Panc1 (cell line): ENCODE measurements around the gene WDR31. TPM values are rescaled to one million over a fixed set of nuclear protein-coding genes. Genes with fewer than 3 reads are reported as not detected.
"Not testable (repeated sequence)": the region's sequence is repeated elsewhere in the genome, so short reads cannot be mapped to it uniquely, and the experiment has no call there.

Experiments
- ATAC-seq: fragments of 200-7000 bp; cut with Tn5 transposase; 2 replicates; pipeline ENCODE4 v1.9.1; 2020; ENCODE audit warnings: mild to moderate bottlenecking, moderate library complexity
- BruUV-seq: library from RNA; stranded (reverse); fragments of 400-500 nt; replicated peaks from 2 replicates; lab custom pipeline; 2021; lab: Mats Ljungman, UMichigan
- CTCF ChIA-PET: fragments of 300-600 bp; sonication (Branson Sonifier 250); formaldehyde crosslinking; loops from one replicate; lab custom pipeline; 2022; ENCODE audit warnings: antibody characterized with exemption; lab: Charles Lee
- POLR2A ChIA-PET: fragments of 300-600 bp; sonication (Branson Sonifier 250); formaldehyde crosslinking; loops from one replicate; lab custom pipeline; 2022; ENCODE audit warnings: antibody characterized with exemption; lab: Charles Lee
- DNase-seq: peaks from one replicate; pipeline ENCODE4 v3.0.0-alpha.2; 2010; ENCODE audit warnings: low read depth, low spot score
- H3K27ac ChIP-seq: 2 replicates; pipeline ENCODE4 v1.5.1; 2011; ENCODE audit warnings: mild to moderate bottlenecking, low read length, inconsistent platforms
- H3K27me3 ChIP-seq: fragments of 200-500 bp; sonication (Bioruptor generic); 2 replicates; pipeline ENCODE4 v1.6.0; 2014; ENCODE audit warnings: low read length, inconsistent platforms; ENCODE audit not compliant: control insufficient read depth, insufficient read depth
- H3K36me3 ChIP-seq: fragments of 200-500 bp; sonication (Bioruptor generic); 2 replicates; pipeline ENCODE4 v1.5.1; 2014; ENCODE audit warnings: inconsistent platforms, mild to moderate bottlenecking, low read length, moderate library complexity; ENCODE audit not compliant: control insufficient read depth, insufficient read depth
- H3K4me1 ChIP-seq: 2 replicates; pipeline ENCODE4 v1.5.1; 2011; ENCODE audit warnings: inconsistent platforms, mild to moderate bottlenecking, low read length, moderate library complexity; ENCODE audit not compliant: control insufficient read depth, insufficient read depth
- H3K4me3 ChIP-seq, 2 experiments: 2 replicates each; pipeline ENCODE4 v1.5.1; 2011 to 2012; ENCODE audit warnings: low read depth in 2 of 2, low read length in 2 of 2, mild to moderate bottlenecking in 2 of 2, inconsistent platforms in 1 of 2, moderate library complexity in 1 of 2
- H3K9me3 ChIP-seq: fragments of 200-500 bp; sonication (Bioruptor generic); 2 replicates; pipeline ENCODE4 v1.5.1; 2014; ENCODE audit warnings: low read depth, mild to moderate bottlenecking, inconsistent platforms, low read length, moderate library complexity; ENCODE audit not compliant: control insufficient read depth, insufficient read depth
- POLR2AphosphoS5 ChIP-seq: IDR thresholded peaks from 2 replicates; pipeline ENCODE4 v1.6.1; 2012; ENCODE audit warnings: mild to moderate bottlenecking, low read depth, low read length, moderate library complexity
- SIN3A ChIP-seq: IDR thresholded peaks from 2 replicates; pipeline ENCODE4 v1.6.1; 2012; ENCODE audit warnings: low read depth, mild to moderate bottlenecking, low read length, moderate library complexity, borderline replicate concordance; ENCODE audit not compliant: insufficient read depth
- TCF7L2 ChIP-seq: IDR thresholded peaks from 2 replicates; pipeline ENCODE4 v1.6.1; 2011; ENCODE audit warnings: mild to moderate bottlenecking, low read depth, low read length, inconsistent platforms
- in situ Hi-C: cut with HindIII; loops from 2 replicates; pipeline ENCODE4 v1.10.0; 2016; ENCODE audit warnings: low sequenced_read_pairs, low pct_unique_long_range_greater_than_20kb
- intact Hi-C: fragments of 100-400 bp; cut with micrococcal nuclease; formaldehyde crosslinking; loops from one replicate; pipeline ENCODE4 v1.10.0; 2022; ENCODE audit not compliant: unreplicated experiment
- total RNA-seq: library from RNA; stranded (reverse); gene quantifications from one replicate; pipeline ENCODE4 v1.2.1, GENCODE V29; 2021; ENCODE audit not compliant: unreplicated experiment
- TF ChIP-seq, protein P1 (sequence below): fragments of 450-650 bp; IDR thresholded peaks from 2 replicates; pipeline ENCODE4 v1.5.1; 2017; ENCODE audit warnings: mild to moderate bottlenecking
- TF ChIP-seq, protein P2 (sequence below), 2 experiments: IDR thresholded peaks; 2 replicates each; pipeline ENCODE4 v1.6.1; 2011 to 2012; ENCODE audit warnings: low read depth in 2 of 2, control low read depth in 1 of 2, low read length in 1 of 2, mild to moderate bottlenecking in 1 of 2, moderate library complexity in 1 of 2; ENCODE audit not compliant: insufficient read depth in 1 of 2

Gene WDR31
- total RNA-seq, 1 experiment from 2014 or later: 0.80 TPM

DNA sequence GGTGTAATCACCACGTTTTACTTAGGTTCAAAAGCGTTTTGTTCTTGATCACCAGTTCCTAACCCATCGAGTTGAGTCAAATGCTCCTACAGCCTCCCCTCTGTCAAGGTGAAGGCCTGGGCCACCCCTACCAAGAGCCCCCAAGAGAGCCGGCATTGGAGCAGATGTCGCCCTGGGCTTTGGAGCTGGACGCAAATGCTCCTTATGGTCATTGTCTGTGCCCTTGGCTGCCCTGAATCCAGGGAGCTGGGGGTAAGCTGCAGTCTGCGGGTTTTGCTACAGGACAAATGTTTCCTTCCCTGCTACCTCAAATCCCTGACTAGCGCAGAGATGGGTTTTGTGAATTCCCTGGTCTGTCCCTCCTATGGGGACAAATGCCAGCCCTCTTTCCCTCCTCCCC, 41.8 kb downstream of the WDR31 start:
- H3K27me3 ChIP-seq: no peaks in the 10 kb centered on the region; the same call in 1 of the 2 replicates
- ChIA-PET POLR2A (no interaction called here), CTCF (no interaction called here)
- no peak overlapping the region for H3K27ac ChIP-seq
- intact Hi-C loops (no loop called here), in situ Hi-C loops (no loop called here)
- no peaks in the 10 kb centered on the region for H3K9me3 ChIP-seq
- DNase-seq (no peak), ATAC-seq (no peak)
- no TSS peak for BruUV-seq
- H3K4me3 ChIP-seq: no peak overlapping the region
- H3K36me3 ChIP-seq: no peaks in the 10 kb centered on the region
- H3K4me1 ChIP-seq: no peaks in the 10 kb centered on the region
- TF ChIP-seq, protein P1, sequence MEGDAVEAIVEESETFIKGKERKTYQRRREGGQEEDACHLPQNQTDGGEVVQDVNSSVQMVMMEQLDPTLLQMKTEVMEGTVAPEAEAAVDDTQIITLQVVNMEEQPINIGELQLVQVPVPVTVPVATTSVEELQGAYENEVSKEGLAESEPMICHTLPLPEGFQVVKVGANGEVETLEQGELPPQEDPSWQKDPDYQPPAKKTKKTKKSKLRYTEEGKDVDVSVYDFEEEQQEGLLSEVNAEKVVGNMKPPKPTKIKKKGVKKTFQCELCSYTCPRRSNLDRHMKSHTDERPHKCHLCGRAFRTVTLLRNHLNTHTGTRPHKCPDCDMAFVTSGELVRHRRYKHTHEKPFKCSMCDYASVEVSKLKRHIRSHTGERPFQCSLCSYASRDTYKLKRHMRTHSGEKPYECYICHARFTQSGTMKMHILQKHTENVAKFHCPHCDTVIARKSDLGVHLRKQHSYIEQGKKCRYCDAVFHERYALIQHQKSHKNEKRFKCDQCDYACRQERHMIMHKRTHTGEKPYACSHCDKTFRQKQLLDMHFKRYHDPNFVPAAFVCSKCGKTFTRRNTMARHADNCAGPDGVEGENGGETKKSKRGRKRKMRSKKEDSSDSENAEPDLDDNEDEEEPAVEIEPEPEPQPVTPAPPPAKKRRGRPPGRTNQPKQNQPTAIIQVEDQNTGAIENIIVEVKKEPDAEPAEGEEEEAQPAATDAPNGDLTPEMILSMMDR: no peak
- TF ChIP-seq, protein P2, sequence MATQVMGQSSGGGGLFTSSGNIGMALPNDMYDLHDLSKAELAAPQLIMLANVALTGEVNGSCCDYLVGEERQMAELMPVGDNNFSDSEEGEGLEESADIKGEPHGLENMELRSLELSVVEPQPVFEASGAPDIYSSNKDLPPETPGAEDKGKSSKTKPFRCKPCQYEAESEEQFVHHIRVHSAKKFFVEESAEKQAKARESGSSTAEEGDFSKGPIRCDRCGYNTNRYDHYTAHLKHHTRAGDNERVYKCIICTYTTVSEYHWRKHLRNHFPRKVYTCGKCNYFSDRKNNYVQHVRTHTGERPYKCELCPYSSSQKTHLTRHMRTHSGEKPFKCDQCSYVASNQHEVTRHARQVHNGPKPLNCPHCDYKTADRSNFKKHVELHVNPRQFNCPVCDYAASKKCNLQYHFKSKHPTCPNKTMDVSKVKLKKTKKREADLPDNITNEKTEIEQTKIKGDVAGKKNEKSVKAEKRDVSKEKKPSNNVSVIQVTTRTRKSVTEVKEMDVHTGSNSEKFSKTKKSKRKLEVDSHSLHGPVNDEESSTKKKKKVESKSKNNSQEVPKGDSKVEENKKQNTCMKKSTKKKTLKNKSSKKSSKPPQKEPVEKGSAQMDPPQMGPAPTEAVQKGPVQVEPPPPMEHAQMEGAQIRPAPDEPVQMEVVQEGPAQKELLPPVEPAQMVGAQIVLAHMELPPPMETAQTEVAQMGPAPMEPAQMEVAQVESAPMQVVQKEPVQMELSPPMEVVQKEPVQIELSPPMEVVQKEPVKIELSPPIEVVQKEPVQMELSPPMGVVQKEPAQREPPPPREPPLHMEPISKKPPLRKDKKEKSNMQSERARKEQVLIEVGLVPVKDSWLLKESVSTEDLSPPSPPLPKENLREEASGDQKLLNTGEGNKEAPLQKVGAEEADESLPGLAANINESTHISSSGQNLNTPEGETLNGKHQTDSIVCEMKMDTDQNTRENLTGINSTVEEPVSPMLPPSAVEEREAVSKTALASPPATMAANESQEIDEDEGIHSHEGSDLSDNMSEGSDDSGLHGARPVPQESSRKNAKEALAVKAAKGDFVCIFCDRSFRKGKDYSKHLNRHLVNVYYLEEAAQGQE (IDR thresholded peaks at IDR 0.05; ENCODE audit: insufficient read depth in 1 of 2, low read depth in 2 of 2, low read length in 1 of 2): no peak
- TF ChIP-seq SIN3A (no peak), TCF7L2 (no peak), POLR2AphosphoS5 (no peak)

DNA sequence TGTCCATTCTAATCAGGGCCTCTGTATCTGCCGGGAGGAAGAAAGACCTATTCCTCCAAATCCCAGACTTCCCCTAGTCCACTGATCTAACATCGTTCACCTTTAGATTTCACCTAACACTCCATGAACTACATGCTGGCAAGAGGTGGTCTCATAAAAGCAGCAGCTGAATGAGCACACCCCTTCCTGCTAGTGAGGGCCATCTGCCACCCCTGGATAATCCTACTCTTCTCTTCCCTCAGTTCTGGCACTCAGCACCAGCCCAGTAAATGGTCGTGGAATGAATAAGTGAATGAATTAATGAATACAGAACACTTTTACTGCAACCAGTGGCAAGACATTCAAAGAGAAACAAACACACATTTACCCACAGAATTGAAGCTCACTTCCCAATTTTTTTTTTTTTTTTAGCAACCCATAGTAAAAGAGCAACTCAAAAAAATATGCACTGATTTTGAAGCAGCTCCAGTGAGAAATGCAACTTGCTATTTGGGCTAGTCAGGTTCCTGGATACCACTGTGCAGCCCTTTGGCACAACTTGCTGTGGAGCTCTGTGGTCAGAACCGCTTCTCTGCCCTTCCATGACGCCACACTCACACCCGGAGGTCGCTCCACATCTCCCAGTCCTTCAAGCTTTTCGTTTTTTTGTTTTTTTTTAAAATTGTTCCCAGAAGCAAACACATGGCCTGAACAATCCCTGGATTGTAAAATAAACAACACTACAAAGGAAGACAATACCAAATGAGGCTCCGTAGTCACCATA, 43.1 kb downstream of the WDR31 start:
- no peak for DNase-seq
- H3K36me3 ChIP-seq: no peaks in the 10 kb centered on the region
- ChIA-PET CTCF (interaction anchor here (0.6 to 1.0 kb wide), 2 partner anchors 22 to 166 kb away, joined by 3 to 4 read pairs; partner anchors contain the start of genes CDC26 and PRPF4), POLR2A (no interaction called here)
- H3K4me3 ChIP-seq: no peak overlapping the region
- no peaks in the 10 kb centered on the region; the same call in 1 of the 2 replicates for H3K27me3 ChIP-seq
- H3K27ac ChIP-seq: no peak overlapping the region
- TF ChIP-seq, protein P2 (IDR thresholded peaks at IDR 0.05; ENCODE audit: insufficient read depth in 1 of 2, low read depth in 2 of 2, low read length in 1 of 2): no peak
- no peak for TF ChIP-seq POLR2AphosphoS5
- no peak for TF ChIP-seq TCF7L2
- TF ChIP-seq, protein P1: no peak
- no peak for TF ChIP-seq SIN3A
- no peak for ATAC-seq
- intact Hi-C loops: no loop called here
- H3K4me1 ChIP-seq: no peaks in the 10 kb centered on the region
- in situ Hi-C loops: no loop called here
- no TSS peak for BruUV-seq
- H3K9me3 ChIP-seq: no peaks in the 10 kb centered on the region

DNA sequence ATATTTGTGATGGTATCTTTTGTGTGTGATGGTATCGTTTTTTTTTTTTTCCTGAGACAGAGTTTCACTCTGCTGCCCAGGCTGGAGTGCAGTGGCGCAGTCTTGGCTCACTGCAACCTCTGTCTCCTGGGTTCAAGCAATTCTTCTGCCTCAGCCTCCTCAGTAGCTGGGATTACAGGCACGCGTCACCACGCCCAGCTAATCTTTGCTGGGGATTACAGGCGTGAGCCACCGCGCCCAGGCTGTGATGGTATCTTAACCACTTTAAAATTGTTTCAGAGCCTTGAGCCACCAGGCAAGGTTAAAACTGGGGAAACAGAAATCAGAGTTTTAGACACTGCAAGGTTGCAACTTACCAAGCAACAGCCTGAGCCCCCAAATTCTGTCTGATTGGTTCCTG, 43.8 kb downstream of the WDR31 start:
- DNase-seq, BruUV-seq, in situ Hi-C loops, intact Hi-C loops, H3K36me3 ChIP-seq, H3K9me3 ChIP-seq, H3K27me3 ChIP-seq, POLR2A ChIA-PET, H3K4me1 ChIP-seq, H3K27ac ChIP-seq, ATAC-seq, H3K4me3 ChIP-seq: not testable (repeated sequence)
- CTCF ChIA-PET: interaction anchor here (1.0 kb wide), 1 partner anchor 21 kb away, joined by 3 read pairs; the partner anchor contains the start of genes CDC26 and PRPF4
